ENCODE results near the gene SSPN. TPM values are rescaled to one million over a fixed set of nuclear protein-coding genes. Genes with fewer than 3 reads are reported as not detected.

The SSPN gene
- total RNA-seq, 2 donors from 2014 or later, result 3.3 to 6.7 TPM

DNA sequence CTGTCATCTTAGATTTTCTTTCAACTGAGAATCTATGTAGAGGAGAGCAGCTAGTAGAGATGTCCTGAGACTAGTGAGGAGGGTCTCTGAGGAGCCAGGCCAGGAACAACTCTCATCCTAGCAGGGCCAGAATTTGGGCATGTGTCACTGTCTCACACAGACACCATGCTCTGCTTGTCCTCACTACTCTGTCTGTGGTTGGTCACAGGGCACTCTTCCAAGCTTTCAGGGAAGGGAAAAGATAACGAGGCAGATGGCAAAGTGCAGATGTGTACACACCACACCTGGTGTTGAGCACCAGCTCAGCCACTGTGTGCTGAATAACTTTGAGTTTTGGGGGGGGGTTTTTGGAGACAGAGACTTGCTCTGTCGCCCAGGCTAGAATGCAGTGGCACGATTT lies 2.5 kb downstream of the SSPN start:
- peaks cover 10% of the 10 kb centered on the region for H3K4me1 ChIP-seq
- intact Hi-C loops (cut with DNase I), result no loop called here
- H3K4me3 ChIP-seq, result no peak overlapping the region
- TF ChIP-seq, protein P1, sequence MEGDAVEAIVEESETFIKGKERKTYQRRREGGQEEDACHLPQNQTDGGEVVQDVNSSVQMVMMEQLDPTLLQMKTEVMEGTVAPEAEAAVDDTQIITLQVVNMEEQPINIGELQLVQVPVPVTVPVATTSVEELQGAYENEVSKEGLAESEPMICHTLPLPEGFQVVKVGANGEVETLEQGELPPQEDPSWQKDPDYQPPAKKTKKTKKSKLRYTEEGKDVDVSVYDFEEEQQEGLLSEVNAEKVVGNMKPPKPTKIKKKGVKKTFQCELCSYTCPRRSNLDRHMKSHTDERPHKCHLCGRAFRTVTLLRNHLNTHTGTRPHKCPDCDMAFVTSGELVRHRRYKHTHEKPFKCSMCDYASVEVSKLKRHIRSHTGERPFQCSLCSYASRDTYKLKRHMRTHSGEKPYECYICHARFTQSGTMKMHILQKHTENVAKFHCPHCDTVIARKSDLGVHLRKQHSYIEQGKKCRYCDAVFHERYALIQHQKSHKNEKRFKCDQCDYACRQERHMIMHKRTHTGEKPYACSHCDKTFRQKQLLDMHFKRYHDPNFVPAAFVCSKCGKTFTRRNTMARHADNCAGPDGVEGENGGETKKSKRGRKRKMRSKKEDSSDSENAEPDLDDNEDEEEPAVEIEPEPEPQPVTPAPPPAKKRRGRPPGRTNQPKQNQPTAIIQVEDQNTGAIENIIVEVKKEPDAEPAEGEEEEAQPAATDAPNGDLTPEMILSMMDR (IDR thresholded peaks at IDR 0.05), result no peak
- no peak for TF ChIP-seq POLR2A (IDR thresholded peaks at IDR 0.05)
- WGBS, 2 donors, result 35% methylated on average over 3 of the region's 3 CpGs
- no peaks in the 10 kb centered on the region for H3K27me3 ChIP-seq
- H3K27ac ChIP-seq, result no peak overlapping the region
- no peaks in the 10 kb centered on the region for H3K36me3 ChIP-seq (replicated peaks in 1 of 2; ENCODE audit: insufficient read depth in 1 of 2, low read depth in 2 of 2)
- DNase-seq (peak in 2 of 4 donors; percentile 28 to 37), ATAC-seq (no peak)
- no peaks in the 10 kb centered on the region for H3K9me3 ChIP-seq

DNA sequence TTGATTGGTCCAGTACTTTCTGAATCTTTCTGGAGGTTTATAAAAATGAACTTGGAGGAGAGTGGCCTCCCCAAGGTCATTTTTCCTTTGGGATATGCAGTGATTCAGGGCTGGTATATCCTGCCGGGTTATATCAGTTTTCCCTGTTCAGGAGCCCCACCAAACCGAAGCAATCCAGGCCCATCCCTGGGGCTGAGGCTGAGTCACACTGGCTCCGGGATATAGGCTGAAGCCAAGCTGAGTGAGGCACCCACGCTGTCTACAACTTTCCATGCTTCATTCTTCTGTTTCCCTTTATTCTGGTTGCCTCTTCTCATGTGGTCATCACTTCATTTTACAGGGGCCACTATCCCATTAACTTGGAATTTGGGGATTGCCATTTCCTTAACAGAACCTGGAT lies 3.4 kb downstream of the SSPN start:
- intact Hi-C loops (cut with DNase I), result no loop called here
- no peaks in the 10 kb centered on the region for H3K27me3 ChIP-seq
- WGBS, 2 donors, result 77 to 79% methylated on average over 4 of the region's 4 CpGs

DNA sequence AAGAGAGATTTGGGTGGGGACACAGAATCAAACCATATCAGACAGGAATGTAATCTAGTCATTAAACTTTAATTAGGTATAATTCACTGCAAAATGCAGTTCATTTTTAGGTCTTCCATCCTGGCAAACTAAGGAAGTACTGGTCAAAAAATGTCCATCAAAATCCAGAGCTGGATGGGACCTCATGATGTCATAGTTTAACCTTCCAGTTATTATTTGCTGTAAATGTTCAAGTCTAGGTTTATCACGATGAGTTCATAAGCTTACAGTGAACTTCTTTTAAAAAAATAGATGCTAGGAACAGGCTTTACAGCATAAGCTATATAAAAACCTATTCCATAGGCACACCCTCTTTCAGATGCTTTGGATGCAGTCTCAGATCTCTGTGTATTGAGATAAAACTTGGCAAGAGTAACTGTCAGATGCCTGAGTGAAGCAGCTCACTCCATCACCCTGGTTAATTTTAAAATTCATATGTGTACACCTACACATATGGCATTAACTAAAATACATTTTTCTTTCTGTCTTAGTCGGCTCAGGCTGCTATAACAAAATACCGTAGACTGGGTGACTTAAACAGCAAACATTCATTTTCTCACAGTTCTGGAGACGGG lies 7.9 kb downstream of the SSPN start:
- no peak for TF ChIP-seq POLR2A (IDR thresholded peaks at IDR 0.05)
- TF ChIP-seq, protein P1 (IDR thresholded peaks at IDR 0.05), result no peak

More for the DNA sequence above, 3.4 kb downstream of the SSPN start:
- ATAC-seq, result no peak
- TF ChIP-seq, protein P1 (IDR thresholded peaks at IDR 0.05), result no peak
- Histone ChIP-seq H3K36me3 (replicated peaks in 1 of 2; ENCODE audit: insufficient read depth in 1 of 2, low read depth in 2 of 2) (no peaks in the 10 kb centered on the region), H3K27ac (no peak overlapping the region), H3K4me1 (peaks cover 10% of the 10 kb centered on the region), H3K4me3 (no peak overlapping the region), H3K9me3 (no peaks in the 10 kb centered on the region)
- DNase-seq, result no peak

DNA sequence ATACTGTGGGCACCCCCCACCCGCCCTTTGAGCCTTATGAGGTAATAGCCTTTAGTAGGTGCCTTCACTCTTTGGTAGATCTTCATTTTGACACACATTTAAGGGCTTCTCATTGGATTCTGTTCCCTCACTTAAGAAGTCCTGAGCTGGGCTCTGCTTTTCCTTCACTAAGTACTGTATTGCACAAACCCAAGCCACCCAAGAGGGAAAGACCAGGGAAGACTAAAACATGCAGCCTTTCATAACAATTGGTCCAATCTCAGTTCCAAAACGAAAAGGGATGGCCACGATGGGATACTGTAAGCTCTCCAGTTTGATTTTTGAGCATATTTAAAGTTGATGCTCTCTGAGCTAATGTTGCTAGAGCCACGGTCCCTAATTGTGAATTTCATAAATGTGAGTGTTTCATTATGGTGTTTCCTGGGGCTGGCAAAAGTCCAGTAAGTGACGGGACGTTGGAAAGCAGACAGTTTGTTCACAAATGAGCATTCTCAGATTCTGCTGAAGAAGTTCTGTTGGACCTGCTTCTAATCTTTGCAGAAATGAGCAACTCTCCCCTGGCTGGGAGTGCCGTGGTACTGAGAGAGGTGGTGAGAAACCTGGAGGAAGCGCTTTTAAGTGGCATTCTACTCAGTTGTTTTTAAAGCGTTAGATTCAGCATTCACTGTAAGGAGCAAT lies 9.4 kb downstream of the SSPN start:
- H3K27ac ChIP-seq, result no peak overlapping the region
- ATAC-seq (no peak), DNase-seq (no peak)
- WGBS, 2 donors, result 57 to 58% methylated on average over 9 of the region's 9 CpGs
- H3K4me1 ChIP-seq, result no peaks in the 10 kb centered on the region
- no peaks in the 10 kb centered on the region for H3K27me3 ChIP-seq
- H3K4me3 ChIP-seq, result no peak overlapping the region
- no peak for TF ChIP-seq POLR2A (IDR thresholded peaks at IDR 0.05)
- TF ChIP-seq, protein P1 (IDR thresholded peaks at IDR 0.05), result no peak
- intact Hi-C loops (cut with DNase I), result no loop called here
- no peaks in the 10 kb centered on the region for H3K36me3 ChIP-seq (replicated peaks in 1 of 2; ENCODE audit: insufficient read depth in 1 of 2, low read depth in 2 of 2)
- no peaks in the 10 kb centered on the region for H3K9me3 ChIP-seq

More for the DNA sequence above, 7.9 kb downstream of the SSPN start:
- DNase-seq (no peak), ATAC-seq (no peak)
- intact Hi-C loops (cut with DNase I), result no loop called here
- WGBS, 2 donors, result 84 to 88% methylated on average over 4 of the region's 4 CpGs
- Histone ChIP-seq H3K36me3 (replicated peaks in 1 of 2; ENCODE audit: insufficient read depth in 1 of 2, low read depth in 2 of 2) (no peaks in the 10 kb centered on the region), H3K27ac (no peak overlapping the region), H3K4me3 (no peak overlapping the region), H3K4me1 (no peaks in the 10 kb centered on the region), H3K27me3 (no peaks in the 10 kb centered on the region), H3K9me3 (no peaks in the 10 kb centered on the region)

DNA sequence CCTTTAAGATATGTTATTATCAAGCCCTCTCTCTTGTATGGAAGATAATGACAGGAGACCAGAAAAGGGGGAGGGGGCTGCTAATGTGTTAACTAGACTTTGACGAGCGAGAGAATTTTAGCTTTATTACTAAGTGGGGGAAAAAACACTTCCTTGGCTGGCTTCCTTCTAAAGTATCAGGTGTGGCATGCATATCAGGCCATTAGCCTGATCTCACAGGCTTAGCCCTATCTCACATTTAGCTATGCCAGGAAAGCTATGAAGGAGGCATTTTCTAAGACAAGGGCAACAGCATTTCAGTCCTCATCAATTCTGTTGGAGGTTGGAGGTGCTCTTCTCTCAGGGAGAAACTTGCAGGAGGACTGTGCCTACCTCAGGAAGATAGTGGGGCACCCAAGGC lies 9.9 kb downstream of the SSPN start:
- ATAC-seq (no peak), DNase-seq (no peak)
- 34 to 36% methylated on average over 2 of the region's 2 CpGs for WGBS, 2 donors

More for the DNA sequence above, 9.9 kb downstream of the SSPN start:
- TF ChIP-seq, protein P1 (IDR thresholded peaks at IDR 0.05), result no peak
- TF ChIP-seq POLR2A (IDR thresholded peaks at IDR 0.05), result no peak
- intact Hi-C loops (cut with DNase I), result no loop called here
- Histone ChIP-seq H3K4me1 (no peaks in the 10 kb centered on the region), H3K27ac (no peak overlapping the region), H3K27me3 (no peaks in the 10 kb centered on the region), H3K36me3 (replicated peaks in 1 of 2; ENCODE audit: insufficient read depth in 1 of 2, low read depth in 2 of 2) (no peaks in the 10 kb centered on the region), H3K9me3 (no peaks in the 10 kb centered on the region), H3K4me3 (no peak overlapping the region)
